KMS-11 (cell line): ENCODE data around the gene ZFP36L1.

Experiments used
- H2AFZ ChIP-seq: fragments of 200-600 bp; sonication (generic); 2 replicates; pipeline ENCODE4 v1.6.1; 2016; ENCODE audit warnings: antibody characterized with exemption, mixed run types, low read depth
- H3K27ac ChIP-seq: fragments of 200-600 bp; sonication (generic); 2 replicates; pipeline ENCODE4 v1.6.1; 2016; ENCODE audit warnings: mild to moderate bottlenecking, mixed run types
- H3K27me3 ChIP-seq: fragments of 200-600 bp; sonication (generic); 2 replicates; pipeline ENCODE4 v1.6.1; 2017; ENCODE audit warnings: mild to moderate bottlenecking, low read depth, mixed run types, moderate library complexity; ENCODE audit not compliant: insufficient read depth
- H3K36me3 ChIP-seq: fragments of 200-600 bp; sonication (generic); 2 replicates; pipeline ENCODE4 v1.6.1; 2017; ENCODE audit warnings: mild to moderate bottlenecking, mixed run types; ENCODE audit not compliant: insufficient read depth
- H3K4me1 ChIP-seq: fragments of 200-600 bp; sonication (generic); 2 replicates; pipeline ENCODE4 v1.6.1; 2016; ENCODE audit warnings: mild to moderate bottlenecking, low read depth, mixed run types; ENCODE audit not compliant: poor library complexity, severe bottlenecking
- H3K4me2 ChIP-seq: fragments of 200-600 bp; sonication (generic); 2 replicates; pipeline ENCODE4 v1.7.0; 2016; ENCODE audit warnings: mild to moderate bottlenecking, mixed run types
- H3K4me3 ChIP-seq: fragments of 200-600 bp; sonication (generic); IDR thresholded peaks from 2 replicates; pipeline ENCODE4 v1.6.1; 2017; ENCODE audit warnings: low read depth, low read length, mixed read lengths; ENCODE audit not compliant: insufficient read depth
- H3K79me2 ChIP-seq: fragments of 200-600 bp; sonication (generic); 2 replicates; pipeline ENCODE4 v1.6.1; 2016; ENCODE audit warnings: low read depth, mixed run types; ENCODE audit not compliant: insufficient read depth
- H3K9ac ChIP-seq: fragments of 200-600 bp; sonication (generic); 2 replicates; pipeline ENCODE4 v1.6.1; 2016; ENCODE audit warnings: mild to moderate bottlenecking, mixed run types
- H4K20me1 ChIP-seq: fragments of 200-600 bp; sonication (generic); 2 replicates; pipeline ENCODE4 v1.6.1; 2016; ENCODE audit warnings: mild to moderate bottlenecking, mixed run types; ENCODE audit not compliant: insufficient read depth
- CTCF ChIP-seq: fragments of 200-600 bp; sonication (generic); conservative IDR thresholded peaks from 2 replicates; pipeline ENCODE4 v1.6.1; 2017; ENCODE audit warnings: low read depth, mild to moderate bottlenecking, antibody characterized with exemption, low read length, moderate library complexity, mixed read lengths

Gene ZFP36L1

DNA sequence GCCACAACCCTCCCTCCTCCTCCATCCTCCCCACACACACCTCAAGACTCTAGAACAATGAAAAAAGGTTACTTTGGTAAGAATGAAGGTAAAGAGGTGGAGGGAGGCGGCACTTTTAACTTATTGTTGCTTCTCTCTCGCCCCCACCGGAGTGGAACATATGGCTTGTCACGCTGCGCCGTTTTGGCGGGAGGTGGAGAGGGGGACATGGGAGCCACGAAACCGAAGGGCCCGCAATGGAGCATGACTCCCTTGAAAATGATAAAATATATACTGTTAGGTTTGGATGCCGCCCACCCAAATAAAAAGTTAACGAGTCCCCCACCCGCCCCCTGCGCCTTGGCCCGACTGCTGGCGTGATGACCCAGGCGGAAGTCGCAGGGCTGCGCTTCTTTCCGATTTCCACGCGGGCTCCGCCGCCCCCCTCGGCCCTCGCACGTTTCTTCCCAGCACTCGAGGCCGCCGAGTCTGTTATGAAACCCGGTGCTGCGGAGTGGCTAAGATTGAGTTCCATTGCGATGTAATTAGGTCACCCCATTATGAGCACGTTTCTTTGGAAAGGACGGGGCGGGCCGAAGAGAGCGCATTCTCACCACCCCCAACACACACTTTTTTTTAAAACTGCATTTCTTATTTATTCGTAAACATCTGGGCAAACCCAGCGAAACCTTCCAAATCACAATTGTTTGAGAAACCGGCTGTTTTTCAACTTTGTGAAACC lies 1.4 kb upstream of the ZFP36L1 start:
- Histone ChIP-seq H4K20me1 (no peaks in the 10 kb centered on the region), H3K4me3 (no peak overlapping the region), H3K27ac (peak overlapping the region; percentile 100), H3K79me2 (peaks cover 32% of the 10 kb centered on the region), H3K36me3 (no peaks in the 10 kb centered on the region), H3K9ac (peak overlapping the region; percentile 97), H3K4me2 (peak overlapping the region; percentile 92), H2AFZ (peak overlapping the region; percentile 14; the same call in 1 of the 2 replicates), H3K27me3 (no peaks in the 10 kb centered on the region), H3K4me1 (peaks cover 26% of the 10 kb centered on the region)
- TF ChIP-seq CTCF: no peak

DNA sequence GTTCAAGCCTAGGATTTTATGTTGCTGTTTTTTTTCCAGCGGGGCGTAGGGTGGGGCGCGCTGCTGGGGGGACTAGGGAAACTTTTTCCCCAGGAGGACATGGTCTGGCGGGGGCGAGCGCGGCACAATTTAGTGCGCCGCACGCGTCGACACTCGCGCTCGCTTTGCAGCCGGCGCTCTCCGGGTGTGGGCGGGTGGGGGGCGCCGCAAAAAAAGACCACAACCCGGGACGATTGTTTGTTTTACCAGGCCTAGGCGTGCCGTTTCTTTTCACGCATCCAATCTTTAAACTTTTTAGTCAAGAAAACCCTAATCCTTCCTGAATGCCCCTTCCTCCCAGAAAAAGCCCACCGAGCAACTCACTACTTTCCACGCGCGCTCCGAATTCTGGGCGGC lies 865 bp upstream of the ZFP36L1 start:
- Histone ChIP-seq H3K27me3 (no peaks in the 10 kb centered on the region), H3K36me3 (no peaks in the 10 kb centered on the region), H3K27ac (peak overlapping the region; percentile 100), H3K4me2 (peak overlapping the region; percentile 92), H3K4me1 (peaks cover 26% of the 10 kb centered on the region), H4K20me1 (no peaks in the 10 kb centered on the region), H3K4me3 (no peak overlapping the region), H3K79me2 (peaks cover 32% of the 10 kb centered on the region), H2AFZ (peak overlapping the region; percentile 44; the same call in 1 of the 2 replicates), H3K9ac (peak overlapping the region; percentile 97)
- TF ChIP-seq CTCF: no peak

GRCh38 chr14:68792678-68792978 lies 239 bp downstream of the ZFP36L1 start:
- H3K27ac ChIP-seq: peak overlapping the region; percentile 100
- no peaks in the 10 kb centered on the region for H4K20me1 ChIP-seq

GRCh38 chr14:68791902-68792677 lies 777 bp downstream of the ZFP36L1 start:
- Histone ChIP-seq H2AFZ (no peak overlapping the region; the same call in 1 of the 2 replicates), H3K36me3 (no peaks in the 10 kb centered on the region), H4K20me1 (no peaks in the 10 kb centered on the region), H3K79me2 (peaks cover 32% of the 10 kb centered on the region), H3K27me3 (no peaks in the 10 kb centered on the region), H3K4me2 (peak overlapping the region; percentile 33), H3K4me1 (peaks cover 17% of the 10 kb centered on the region), H3K4me3 (no peak overlapping the region), H3K9ac (peak overlapping the region; percentile 97), H3K27ac (peak overlapping the region; percentile 100)
- no peak for TF ChIP-seq CTCF

More at GRCh38 chr14:68792678-68792978, 239 bp downstream of the ZFP36L1 start:
- H3K9ac ChIP-seq: peak overlapping the region; percentile 97
- peaks cover 23% of the 10 kb centered on the region for H3K4me1 ChIP-seq
- no peak overlapping the region for H3K4me3 ChIP-seq
- H3K36me3 ChIP-seq: no peaks in the 10 kb centered on the region
- H3K4me2 ChIP-seq: peak overlapping the region; percentile 33
- H2AFZ ChIP-seq: no peak overlapping the region; the same call in 1 of the 2 replicates
- peaks cover 32% of the 10 kb centered on the region for H3K79me2 ChIP-seq
- TF ChIP-seq CTCF: no peak
- no peaks in the 10 kb centered on the region for H3K27me3 ChIP-seq
